Neural cell (in vitro differentiated cells): ENCODE results near the gene LRCH1. TPM values are rescaled to one million over a fixed set of nuclear protein-coding genes. Genes with fewer than 3 reads are reported as not detected.

ENCODE experiments used
- H2AFZ ChIP-seq: fragments of 200-600, 300-800 bp; sonication (generic), shearing (Covaris generic); 2 replicates; pipeline ENCODE4 v1.6.0; 2014; ENCODE audit warnings: low read depth, mild to moderate bottlenecking, antibody characterized with exemption, low read length, moderate library complexity
- H3F3A ChIP-seq: fragments of 200-600 bp; shearing (Covaris generic); 2 replicates; pipeline ENCODE4 v1.6.1; 2016; ENCODE audit warnings: mild to moderate bottlenecking, moderate library complexity, mixed read lengths, antibody characterized with exemption, low read length; ENCODE audit not compliant: insufficient read depth, poor library complexity, severe bottlenecking
- H3K27ac ChIP-seq: fragments of 200-600, 300-800 bp; sonication (generic), shearing (Covaris generic); 2 replicates; pipeline ENCODE4 v1.5.1; 2014; ENCODE audit warnings: mild to moderate bottlenecking, low read length, moderate library complexity
- H3K27me3 ChIP-seq: fragments of 300-800, 200-600 bp; sonication (generic), shearing (Covaris generic); 2 replicates; pipeline ENCODE4 v1.6.0; 2014; ENCODE audit warnings: mild to moderate bottlenecking, low read depth, low read length, moderate library complexity; ENCODE audit not compliant: insufficient read depth
- H3K36me3 ChIP-seq: fragments of 300-800, 200-600 bp; sonication (generic), shearing (Covaris generic); 2 replicates; pipeline ENCODE4 v1.5.1; 2014; ENCODE audit warnings: mild to moderate bottlenecking, antibody characterized with exemption, low read length, moderate library complexity; ENCODE audit not compliant: insufficient read depth
- H3K4me2 ChIP-seq: fragments of 300-800, 200-600 bp; sonication (generic), shearing (Covaris generic); 2 replicates; pipeline ENCODE4 v1.6.0; 2014; ENCODE audit warnings: mild to moderate bottlenecking, low read length
- H3K4me3 ChIP-seq: fragments of 300-800, 200-600 bp; sonication (generic), shearing (Covaris generic); 2 replicates; pipeline ENCODE4 v1.5.1; 2014; ENCODE audit warnings: mild to moderate bottlenecking, low read length, moderate library complexity
- H3K79me2 ChIP-seq: fragments of 200-600 bp; shearing (Covaris generic); replicated peaks from 2 replicates; pipeline ENCODE4 v1.6.0; 2014; ENCODE audit warnings: mild to moderate bottlenecking, low read length, moderate library complexity; ENCODE audit not compliant: insufficient read depth
- H3K9ac ChIP-seq: fragments of 300-800, 200-600 bp; sonication (generic), shearing (Covaris generic); 2 replicates; pipeline ENCODE4 v1.6.1; 2016; ENCODE audit warnings: mild to moderate bottlenecking, low read length, mixed read lengths
- H3K9me2 ChIP-seq: fragments of 200-600 bp; shearing (Covaris generic); 2 replicates; pipeline ENCODE4 v1.6.1; 2016; ENCODE audit warnings: mild to moderate bottlenecking, low read length, mixed read lengths; ENCODE audit not compliant: insufficient read depth
- H3K9me3 ChIP-seq: fragments of 200-600, 300-800 bp; sonication (generic), shearing (Covaris generic); 2 replicates; pipeline ENCODE4 v1.6.1; 2016; ENCODE audit warnings: mild to moderate bottlenecking, mixed run types, low read length, moderate library complexity, mixed read lengths
- H4K20me1 ChIP-seq: fragments of 200-600 bp; shearing (Covaris generic); 2 replicates; pipeline ENCODE4 v1.6.1; 2016; ENCODE audit warnings: mild to moderate bottlenecking, mixed run types; ENCODE audit not compliant: insufficient read depth
- EP300 ChIP-seq: fragments of 450-650 bp; conservative IDR thresholded peaks from 2 replicates; pipeline ENCODE4 v1.6.1; 2014; ENCODE audit warnings: antibody characterized with exemption, mild to moderate bottlenecking, moderate library complexity; ENCODE audit not compliant: poor library complexity, severe bottlenecking
- EZH2 ChIP-seq: fragments of 200-600, 300-800 bp; shearing (Covaris generic), sonication (generic); IDR thresholded peaks from 2 replicates; pipeline ENCODE4 v1.6.1; 2014; ENCODE audit warnings: antibody characterized with exemption, low read length, borderline replicate concordance, mild to moderate bottlenecking; ENCODE audit not compliant: insufficient read depth, poor library complexity, severe bottlenecking
- MXI1 ChIP-seq: fragments of 450-650 bp; conservative IDR thresholded peaks from 2 replicates; pipeline ENCODE4 v1.6.1; 2014; ENCODE audit warnings: antibody characterized with exemption, mild to moderate bottlenecking; ENCODE audit not compliant: poor library complexity, severe bottlenecking
- POLR2AphosphoS5 ChIP-seq: IDR thresholded peaks from 2 replicates; pipeline ENCODE4 v1.6.1; 2012
- RAD21 ChIP-seq: fragments of 450-650 bp; conservative IDR thresholded peaks from 2 replicates; pipeline ENCODE4 v1.6.1; 2014; ENCODE audit warnings: antibody characterized with exemption, mild to moderate bottlenecking, moderate library complexity
- SMC3 ChIP-seq: fragments of 450-650 bp; conservative IDR thresholded peaks from 2 replicates; pipeline ENCODE4 v1.6.1; 2014; ENCODE audit warnings: antibody characterized with exemption, mild to moderate bottlenecking, moderate library complexity; ENCODE audit not compliant: poor library complexity
- TAF1 ChIP-seq: IDR thresholded peaks from 2 replicates; pipeline ENCODE4 v1.6.1; 2012; ENCODE audit warnings: low read depth
- polyA plus RNA-seq: library from polyadenylated mRNA; depleted of rRNA; stranded (reverse); fragments of >200 nt; gene quantifications from 2 replicates; pipeline ENCODE4 v1.2.3, GENCODE V29; 2014
- TF ChIP-seq, protein P1 (sequence below): fragments of 450-650 bp; IDR thresholded peaks from 2 replicates; pipeline ENCODE4 v1.5.1; 2014; ENCODE audit warnings: antibody characterized with exemption, mild to moderate bottlenecking, moderate library complexity; ENCODE audit not compliant: poor library complexity, severe bottlenecking
- TF ChIP-seq, protein P2 (sequence below): IDR thresholded peaks from 2 replicates; pipeline ENCODE4 v1.6.1; 2012; ENCODE audit warnings: borderline replicate concordance

Gene LRCH1
- polyA plus RNA-seq, 1 donor from 2014 or later: 15.4 TPM

DNA sequence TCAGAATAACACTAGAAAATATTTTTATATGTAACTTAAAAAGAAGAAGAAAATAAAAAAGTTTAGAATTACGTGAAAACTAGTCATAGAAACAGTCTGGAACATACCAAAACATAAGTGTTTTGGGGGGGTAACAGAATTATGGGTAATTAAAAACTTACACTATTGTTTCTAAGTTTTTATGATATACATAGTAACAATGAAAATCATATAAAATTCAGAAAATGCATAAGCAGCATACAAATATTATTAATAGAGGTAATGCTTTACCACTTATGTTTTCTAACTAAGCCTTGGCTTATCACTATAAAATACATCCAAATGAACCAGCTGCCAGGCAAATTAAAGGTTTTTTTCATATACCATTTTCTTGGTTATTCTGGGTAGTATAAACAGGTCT, 229.1 kb downstream of the LRCH1 start:
- Histone ChIP-seq H3K9me3 (no peaks in the 10 kb centered on the region), H2AFZ (no peak overlapping the region), H4K20me1 (no peaks in the 10 kb centered on the region), H3K4me3 (no peak overlapping the region), H3K36me3 (peaks cover 18% of the 10 kb centered on the region), H3F3A (no peaks in the 10 kb centered on the region), H3K9ac (no peak overlapping the region), H3K79me2 (no peaks in the 10 kb centered on the region), H3K27me3 (no peaks in the 10 kb centered on the region), H3K27ac (no peak overlapping the region), H3K4me2 (no peak overlapping the region), H3K9me2 (no peaks in the 10 kb centered on the region)
- TF ChIP-seq POLR2AphosphoS5: no peak
- TF ChIP-seq SMC3: no peak
- TF ChIP-seq, protein P1, sequence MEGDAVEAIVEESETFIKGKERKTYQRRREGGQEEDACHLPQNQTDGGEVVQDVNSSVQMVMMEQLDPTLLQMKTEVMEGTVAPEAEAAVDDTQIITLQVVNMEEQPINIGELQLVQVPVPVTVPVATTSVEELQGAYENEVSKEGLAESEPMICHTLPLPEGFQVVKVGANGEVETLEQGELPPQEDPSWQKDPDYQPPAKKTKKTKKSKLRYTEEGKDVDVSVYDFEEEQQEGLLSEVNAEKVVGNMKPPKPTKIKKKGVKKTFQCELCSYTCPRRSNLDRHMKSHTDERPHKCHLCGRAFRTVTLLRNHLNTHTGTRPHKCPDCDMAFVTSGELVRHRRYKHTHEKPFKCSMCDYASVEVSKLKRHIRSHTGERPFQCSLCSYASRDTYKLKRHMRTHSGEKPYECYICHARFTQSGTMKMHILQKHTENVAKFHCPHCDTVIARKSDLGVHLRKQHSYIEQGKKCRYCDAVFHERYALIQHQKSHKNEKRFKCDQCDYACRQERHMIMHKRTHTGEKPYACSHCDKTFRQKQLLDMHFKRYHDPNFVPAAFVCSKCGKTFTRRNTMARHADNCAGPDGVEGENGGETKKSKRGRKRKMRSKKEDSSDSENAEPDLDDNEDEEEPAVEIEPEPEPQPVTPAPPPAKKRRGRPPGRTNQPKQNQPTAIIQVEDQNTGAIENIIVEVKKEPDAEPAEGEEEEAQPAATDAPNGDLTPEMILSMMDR: no peak
- no peak for TF ChIP-seq EP300
- TF ChIP-seq, protein P2, sequence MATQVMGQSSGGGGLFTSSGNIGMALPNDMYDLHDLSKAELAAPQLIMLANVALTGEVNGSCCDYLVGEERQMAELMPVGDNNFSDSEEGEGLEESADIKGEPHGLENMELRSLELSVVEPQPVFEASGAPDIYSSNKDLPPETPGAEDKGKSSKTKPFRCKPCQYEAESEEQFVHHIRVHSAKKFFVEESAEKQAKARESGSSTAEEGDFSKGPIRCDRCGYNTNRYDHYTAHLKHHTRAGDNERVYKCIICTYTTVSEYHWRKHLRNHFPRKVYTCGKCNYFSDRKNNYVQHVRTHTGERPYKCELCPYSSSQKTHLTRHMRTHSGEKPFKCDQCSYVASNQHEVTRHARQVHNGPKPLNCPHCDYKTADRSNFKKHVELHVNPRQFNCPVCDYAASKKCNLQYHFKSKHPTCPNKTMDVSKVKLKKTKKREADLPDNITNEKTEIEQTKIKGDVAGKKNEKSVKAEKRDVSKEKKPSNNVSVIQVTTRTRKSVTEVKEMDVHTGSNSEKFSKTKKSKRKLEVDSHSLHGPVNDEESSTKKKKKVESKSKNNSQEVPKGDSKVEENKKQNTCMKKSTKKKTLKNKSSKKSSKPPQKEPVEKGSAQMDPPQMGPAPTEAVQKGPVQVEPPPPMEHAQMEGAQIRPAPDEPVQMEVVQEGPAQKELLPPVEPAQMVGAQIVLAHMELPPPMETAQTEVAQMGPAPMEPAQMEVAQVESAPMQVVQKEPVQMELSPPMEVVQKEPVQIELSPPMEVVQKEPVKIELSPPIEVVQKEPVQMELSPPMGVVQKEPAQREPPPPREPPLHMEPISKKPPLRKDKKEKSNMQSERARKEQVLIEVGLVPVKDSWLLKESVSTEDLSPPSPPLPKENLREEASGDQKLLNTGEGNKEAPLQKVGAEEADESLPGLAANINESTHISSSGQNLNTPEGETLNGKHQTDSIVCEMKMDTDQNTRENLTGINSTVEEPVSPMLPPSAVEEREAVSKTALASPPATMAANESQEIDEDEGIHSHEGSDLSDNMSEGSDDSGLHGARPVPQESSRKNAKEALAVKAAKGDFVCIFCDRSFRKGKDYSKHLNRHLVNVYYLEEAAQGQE: no peak
- TF ChIP-seq EZH2: no peak
- TF ChIP-seq RAD21: no peak
- TF ChIP-seq MXI1: no peak
- TF ChIP-seq TAF1: no peak

DNA sequence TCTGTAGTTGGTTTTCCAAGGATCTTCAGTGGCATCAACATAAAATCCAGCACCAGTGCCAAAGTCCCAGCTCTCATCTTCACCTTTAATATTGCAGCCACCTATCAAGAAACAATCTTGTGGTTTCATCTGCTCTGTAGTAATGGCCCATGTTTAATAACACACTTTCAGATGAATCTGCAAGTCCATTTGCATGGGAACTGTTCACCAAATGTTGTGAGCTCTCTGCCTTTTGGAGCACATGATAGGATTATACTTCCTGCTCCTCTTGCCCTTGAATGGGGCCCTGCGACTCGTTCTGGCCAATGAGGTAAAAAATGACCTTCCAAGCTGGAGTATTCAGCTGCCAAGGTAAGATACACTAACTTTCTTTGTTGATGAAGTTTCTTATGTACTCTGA, 229.7 kb downstream of the LRCH1 start:
- Histone ChIP-seq H3K27ac (no peak overlapping the region), H3K36me3 (peaks cover 18% of the 10 kb centered on the region), H3K4me3 (no peak overlapping the region), H4K20me1 (no peaks in the 10 kb centered on the region), H3K27me3 (no peaks in the 10 kb centered on the region), H3K9ac (no peak overlapping the region), H3K9me2 (no peaks in the 10 kb centered on the region), H3K79me2 (no peaks in the 10 kb centered on the region), H3F3A (no peaks in the 10 kb centered on the region), H3K9me3 (no peaks in the 10 kb centered on the region), H2AFZ (no peak overlapping the region), H3K4me2 (no peak overlapping the region)
- no peak for TF ChIP-seq MXI1

DNA sequence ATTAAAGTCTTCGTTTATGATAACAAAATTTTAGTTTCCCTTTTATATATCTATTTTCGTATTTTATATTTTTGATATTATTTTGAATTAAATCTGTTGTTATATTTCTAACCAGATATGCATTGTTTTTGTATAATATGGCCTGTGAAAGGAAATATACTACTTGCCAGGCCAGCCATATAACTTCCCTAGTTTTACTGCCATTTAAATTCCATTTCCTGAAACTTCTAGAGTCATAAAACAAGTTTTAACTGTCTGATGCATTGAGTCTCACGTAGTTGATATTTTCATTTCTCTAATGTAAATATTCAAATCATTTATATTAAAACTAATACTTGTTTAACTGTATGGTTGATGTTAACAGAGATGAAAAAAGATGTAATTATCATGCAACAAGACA, 230.5 kb downstream of the LRCH1 start:
- no peak overlapping the region for H3K9ac ChIP-seq
- no peak overlapping the region for H3K27ac ChIP-seq
- no peaks in the 10 kb centered on the region for H4K20me1 ChIP-seq
- H2AFZ ChIP-seq: no peak overlapping the region
- no peaks in the 10 kb centered on the region for H3K9me3 ChIP-seq
- H3K4me3 ChIP-seq: no peak overlapping the region
- H3K9me2 ChIP-seq: no peaks in the 10 kb centered on the region
- no peaks in the 10 kb centered on the region for H3K27me3 ChIP-seq
- no peaks in the 10 kb centered on the region for H3F3A ChIP-seq
- H3K4me2 ChIP-seq: no peak overlapping the region
- no peaks in the 10 kb centered on the region for H3K79me2 ChIP-seq
- H3K36me3 ChIP-seq: peaks cover 17% of the 10 kb centered on the region
- TF ChIP-seq EP300 (no peak), RAD21 (no peak), EZH2 (no peak), SMC3 (no peak), POLR2AphosphoS5 (no peak), TAF1 (no peak), MXI1 (no peak)
- TF ChIP-seq, protein P1: no peak
- TF ChIP-seq, protein P2: no peak
